Fibroblast of lung (primary cell): ENCODE results near the gene ADARB1.

ENCODE experiments used
- CTCF ChIP-seq, 2 donors: IDR thresholded peaks in 1 of 2; conservative IDR thresholded peaks in 1 of 2; 1 replicate in 1 of 2; 2 replicates in 1 of 2; pipeline ENCODE4 v1.5.1; 2011 to 2012; ENCODE audit warnings: low read length in 2 of 2, control low read depth in 1 of 2, inconsistent platforms in 1 of 2, low read depth in 1 of 2, mild to moderate bottlenecking in 1 of 2
- EZH2 ChIP-seq: IDR thresholded peaks from 2 replicates; pipeline ENCODE4 v1.5.1; 2012; ENCODE audit warnings: low read length, control low read depth, mild to moderate bottlenecking; ENCODE audit errors: missing control alignments

GRCh38 chr21:45087022-45087823 lies 12.8 kb downstream of the ADARB1 start:
- TF ChIP-seq CTCF (conservative IDR thresholded peaks at IDR 0.05 in 1 of 2, IDR thresholded peaks at IDR 0.05 in 1 of 2; ENCODE audit: low read depth in 1 of 2, low read length in 2 of 2) (no peak), EZH2 (no peak)
